Measurements from ENCODE around the gene ADH1C. TPM values are rescaled to one million over a fixed set of nuclear protein-coding genes. Genes with fewer than 3 reads are reported as not detected.

Gene ADH1C
- total RNA-seq, 2 experiments from 2014 or later = not detected

- ATAC-seq (ENCODE audit: poor library complexity) = no peak
Measured at GRCh38 chr4:99382745-99383360, 30.3 kb upstream of the ADH1C start.

GRCh38 chr4:99381588-99382175, 29.1 kb upstream of the ADH1C start:
- Histone ChIP-seq H3K4me1 (ENCODE audit: insufficient read depth, low read length) (no peaks in the 10 kb centered on the region), H3K9me3 (ENCODE audit: control insufficient read depth in 1 of 2, insufficient read depth in 1 of 2, low read length in 2 of 2) (peaks cover 0 to 4% of the 10 kb centered on the region in 2 experiments), H3K27me3 (ENCODE audit: control insufficient read depth in 1 of 2, insufficient read depth in 2 of 2, low read length in 2 of 2) (no peaks in the 10 kb centered on the region), H3K4me3 (ENCODE audit: low read length) (no peak overlapping the region), H3K27ac (ENCODE audit: low read depth in 1 of 2, low read length in 2 of 2) (no peak overlapping the region), H3K36me3 (ENCODE audit: insufficient read depth, low read length) (no peaks in the 10 kb centered on the region)
- ChIA-PET POLR2A (no interaction called here), CTCF (no interaction called here)
- ATAC-seq (ENCODE audit: poor library complexity) = no peak
- DNase-seq = no peak
- Mint-ChIP-seq H3K27ac (no peak overlapping the region), H3K27me3 (peaks cover 12% of the 10 kb centered on the region), H3K4me3 (no peak overlapping the region), H3K36me3 (ENCODE audit: low read depth) (no peaks in the 10 kb centered on the region), H3K4me1 (ENCODE audit: low read depth) (no peaks in the 10 kb centered on the region), H3K9me3 (no peaks in the 10 kb centered on the region)
- intact Hi-C loops (cut with DNase I, micrococcal nuclease) = no loop called here
- no peak for TF ChIP-seq CTCF (IDR thresholded peaks at IDR 0.05)

More at GRCh38 chr4:99382745-99383360, 30.3 kb upstream of the ADH1C start:
- no peaks in the 10 kb centered on the region for H3K36me3 Mint-ChIP-seq (ENCODE audit: low read depth)
- H3K4me1 Mint-ChIP-seq (ENCODE audit: low read depth) = no peaks in the 10 kb centered on the region
- no peak for TF ChIP-seq CTCF (IDR thresholded peaks at IDR 0.05)
- Histone ChIP-seq H3K27me3 (ENCODE audit: control insufficient read depth in 1 of 2, insufficient read depth in 2 of 2, low read length in 2 of 2) (no peaks in the 10 kb centered on the region), H3K4me1 (ENCODE audit: insufficient read depth, low read length) (no peaks in the 10 kb centered on the region), H3K9me3 (ENCODE audit: control insufficient read depth in 1 of 2, insufficient read depth in 1 of 2, low read length in 2 of 2) (no peaks in the 10 kb centered on the region), H3K27ac (ENCODE audit: low read depth in 1 of 2, low read length in 2 of 2) (no peak overlapping the region), H3K4me3 (ENCODE audit: low read length) (no peak overlapping the region), H3K36me3 (ENCODE audit: insufficient read depth, low read length) (no peaks in the 10 kb centered on the region)
- POLR2A ChIA-PET = no interaction called here
- H3K27me3 Mint-ChIP-seq = peaks cover 7% of the 10 kb centered on the region
- H3K4me3 Mint-ChIP-seq = no peak overlapping the region
- H3K9me3 Mint-ChIP-seq = no peaks in the 10 kb centered on the region
- CTCF ChIA-PET = no interaction called here
- no peak for DNase-seq
- intact Hi-C loops (cut with DNase I, micrococcal nuclease) = no loop called here
- H3K27ac Mint-ChIP-seq = no peak overlapping the region

DNA sequence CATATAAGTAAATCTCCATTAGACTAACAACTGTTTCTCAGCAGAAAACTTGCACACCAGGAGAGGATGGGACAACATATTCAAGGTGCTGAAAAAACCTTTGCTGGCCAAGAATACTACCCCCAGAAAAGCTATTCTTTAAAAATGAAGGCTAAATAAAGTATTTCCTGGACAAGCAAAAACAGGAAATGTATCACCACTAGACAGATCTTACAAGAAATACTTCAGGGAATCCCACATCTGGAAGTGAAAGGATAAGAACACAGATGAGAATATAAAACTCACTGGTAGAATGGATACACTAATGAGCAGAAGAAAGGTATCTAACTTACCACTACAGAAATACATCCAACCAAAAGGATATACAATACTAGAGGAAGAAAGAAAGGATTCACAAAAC, 27.0 kb upstream of the ADH1C start:
- Mint-ChIP-seq H3K27ac (no peak overlapping the region), H3K9me3 (peaks cover 3% of the 10 kb centered on the region), H3K36me3 (ENCODE audit: low read depth) (no peaks in the 10 kb centered on the region), H3K4me1 (ENCODE audit: low read depth) (no peaks in the 10 kb centered on the region), H3K4me3 (no peak overlapping the region), H3K27me3 (peaks cover 24% of the 10 kb centered on the region)
- no peak for TF ChIP-seq CTCF (IDR thresholded peaks at IDR 0.05)
- DNase-seq (no peak), ATAC-seq (ENCODE audit: poor library complexity) (no peak)
- H3K27ac ChIP-seq (ENCODE audit: low read depth in 1 of 2, low read length in 2 of 2) = no peak overlapping the region
- no peaks in the 10 kb centered on the region for H3K27me3 ChIP-seq (ENCODE audit: control insufficient read depth in 1 of 2, insufficient read depth in 2 of 2, low read length in 2 of 2)
- CTCF ChIA-PET = interaction anchor here (0.7 kb wide), 1 partner anchor 15 kb away, joined by 3 read pairs; no protein-coding TSS in a partner anchor
- H3K4me3 ChIP-seq (ENCODE audit: low read length) = no peak overlapping the region
- H3K4me1 ChIP-seq (ENCODE audit: insufficient read depth, low read length) = no peaks in the 10 kb centered on the region
- intact Hi-C loops (cut with DNase I, micrococcal nuclease) = no loop called here
- H3K9me3 ChIP-seq (ENCODE audit: control insufficient read depth in 1 of 2, insufficient read depth in 1 of 2, low read length in 2 of 2) = peaks cover 0 to 4% of the 10 kb centered on the region in 2 experiments
- H3K36me3 ChIP-seq (ENCODE audit: insufficient read depth, low read length) = no peaks in the 10 kb centered on the region
- POLR2A ChIA-PET = no interaction called here

Measured in CD4-positive, alpha-beta T cell (primary cell).